Glomerular endothelial cell (primary cell): ENCODE data around the gene EIPR1. TPM values are rescaled to one million over a fixed set of nuclear protein-coding genes. Genes with fewer than 3 reads are reported as not detected.

Source experiments
- DNase-seq: peaks from one replicate; pipeline ENCODE4 v3.0.0-alpha.2; 2011; ENCODE audit warnings: low read depth, low spot score; ENCODE audit errors: extremely low read depth
- total RNA-seq: library from RNA; depleted of rRNA; stranded (reverse); fragments of >200 nt; gene quantifications from 2 replicates; pipeline ENCODE4 v1.2.3, GENCODE V29; 2015

The EIPR1 gene
- total RNA-seq, 1 donor from 2014 or later, result 40.7 TPM

DNA sequence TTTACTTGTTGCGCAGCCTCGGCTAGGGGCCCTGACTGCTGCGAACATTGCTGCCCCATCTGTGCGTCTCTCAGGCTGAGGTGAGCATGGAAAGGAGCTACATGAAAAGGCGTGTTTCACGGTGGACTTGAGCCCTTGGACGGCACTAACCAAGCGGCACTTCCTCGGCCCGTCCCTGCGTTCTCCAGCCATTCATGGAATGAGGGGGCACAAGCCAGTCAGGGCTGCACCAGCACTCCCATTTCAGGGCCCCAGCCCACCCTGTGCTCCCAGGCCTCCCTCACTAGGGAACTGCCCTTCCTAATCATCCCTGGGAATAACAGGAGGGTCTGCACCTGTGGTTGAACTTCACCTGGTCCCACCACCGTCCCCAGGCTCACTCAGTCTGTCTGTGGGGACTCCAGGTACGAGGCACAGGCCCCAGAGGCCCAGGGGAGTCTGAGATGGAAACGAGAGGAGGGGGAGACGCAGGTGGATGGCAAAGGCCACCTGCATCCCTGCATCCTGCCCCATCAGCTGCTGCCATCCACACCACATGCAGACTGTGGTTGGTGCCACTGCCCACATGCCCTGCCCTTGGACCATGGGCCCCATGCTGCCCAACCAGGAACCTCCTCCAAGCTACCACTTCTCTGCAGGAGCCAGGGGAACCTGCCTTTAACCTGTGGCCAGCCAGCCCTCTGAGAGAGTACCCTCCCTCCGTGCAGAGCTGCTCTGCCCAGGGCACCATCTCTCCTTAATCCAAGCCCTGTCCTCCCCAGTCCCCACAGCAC, 99.7 kb downstream of the EIPR1 start:
- no peak for DNase-seq

DNA sequence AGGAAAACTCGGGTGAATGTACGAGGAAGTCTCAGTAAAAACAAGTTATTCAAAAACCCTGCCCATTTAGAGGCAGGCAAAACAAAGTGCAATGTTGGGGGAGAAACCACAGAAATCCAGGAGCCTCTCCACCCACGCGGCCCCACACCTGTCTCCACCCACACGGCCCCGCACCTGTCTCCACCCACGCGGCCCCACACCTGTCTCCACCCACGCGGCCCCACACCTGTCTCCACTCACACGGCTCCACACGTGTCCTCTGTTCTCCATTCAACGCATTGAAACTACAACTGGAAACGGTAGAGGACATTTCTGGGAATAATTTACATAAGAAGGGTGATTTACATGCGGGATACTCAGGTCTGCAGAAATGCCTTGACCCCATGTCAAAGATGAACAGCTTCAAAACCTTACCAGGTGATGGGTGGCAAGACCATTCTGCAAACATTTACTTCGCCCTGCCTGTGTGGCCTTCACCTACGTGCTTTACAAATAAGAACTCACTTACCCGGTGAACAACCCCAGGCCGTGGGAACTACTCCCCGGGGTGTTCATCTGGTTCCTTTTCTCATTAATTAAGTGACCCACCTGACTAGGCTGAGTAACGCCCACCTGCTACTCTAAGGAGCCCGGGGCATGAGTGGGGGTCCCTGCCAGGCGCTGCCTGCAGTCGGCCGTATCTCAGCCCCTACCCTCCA, 100.4 kb downstream of the EIPR1 start:
- no peak for DNase-seq

DNA sequence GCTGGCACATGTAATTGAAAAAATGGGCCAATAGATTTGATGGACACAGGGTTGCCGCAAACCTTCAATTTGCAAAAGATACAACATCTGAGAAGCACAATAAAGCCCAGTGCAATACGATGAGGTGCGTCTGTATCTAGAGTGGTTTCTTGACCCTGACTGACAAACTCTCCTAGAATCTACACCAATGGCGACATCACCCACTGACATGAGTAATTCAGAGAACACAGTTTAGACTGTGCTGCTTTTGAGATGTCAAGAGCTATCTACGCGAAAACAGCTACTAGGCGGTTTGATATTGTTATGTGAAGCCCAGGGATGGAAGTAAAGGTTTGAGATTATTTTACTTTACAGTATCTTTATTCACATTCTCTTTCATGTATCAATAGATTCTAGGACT, 104.9 kb downstream of the EIPR1 start:
- DNase-seq, result no peak

DNA sequence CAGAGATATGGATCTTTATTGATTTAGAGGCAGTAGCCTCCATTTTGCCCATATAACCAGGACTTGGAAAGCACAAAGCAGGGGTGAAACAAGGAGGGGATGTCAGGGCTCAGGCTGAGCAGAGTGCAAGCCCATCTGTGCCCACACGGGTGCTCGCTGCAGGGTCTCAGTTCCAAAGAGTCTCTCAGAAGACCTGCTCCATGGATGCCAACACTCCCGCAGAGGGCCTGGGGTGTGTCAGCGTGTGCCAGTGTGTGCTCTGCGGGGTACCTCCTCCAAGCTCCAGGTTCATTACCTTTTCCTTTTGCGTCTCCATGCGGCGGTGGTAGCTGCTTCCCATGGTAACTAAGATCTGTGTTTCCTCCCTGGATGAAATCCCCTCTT, 107.5 kb downstream of the EIPR1 start:
- no peak for DNase-seq

DNA sequence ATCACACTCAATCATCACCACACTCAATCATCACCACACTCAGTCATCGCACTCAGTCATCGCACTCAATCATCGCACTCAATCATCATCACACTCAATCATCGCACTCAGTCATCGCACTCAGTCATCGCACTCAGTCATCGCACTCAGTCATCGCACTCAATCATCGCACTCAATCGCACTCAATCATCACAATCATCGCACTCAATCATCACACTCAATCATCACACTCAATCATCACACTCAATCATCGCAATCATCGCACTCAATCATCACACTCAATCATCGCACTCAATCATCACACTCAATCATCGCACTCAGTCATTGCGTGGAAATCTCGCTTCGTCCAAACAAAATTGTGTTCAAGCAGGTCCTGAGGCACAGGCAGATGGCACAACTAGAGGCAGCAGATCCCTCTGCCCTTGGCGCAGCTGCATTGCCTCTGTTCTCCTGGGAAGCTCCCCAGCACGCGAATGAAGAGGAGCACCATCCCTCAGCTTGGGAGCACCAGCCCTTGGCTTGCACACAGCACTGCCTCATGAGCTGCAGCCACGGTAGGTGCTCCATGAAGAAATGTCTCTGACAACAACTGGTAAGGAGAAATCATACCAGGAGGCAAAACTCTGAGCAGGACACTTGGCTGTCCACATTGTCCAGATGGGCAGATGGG, 108.1 kb downstream of the EIPR1 start:
- DNase-seq, result no peak

DNA sequence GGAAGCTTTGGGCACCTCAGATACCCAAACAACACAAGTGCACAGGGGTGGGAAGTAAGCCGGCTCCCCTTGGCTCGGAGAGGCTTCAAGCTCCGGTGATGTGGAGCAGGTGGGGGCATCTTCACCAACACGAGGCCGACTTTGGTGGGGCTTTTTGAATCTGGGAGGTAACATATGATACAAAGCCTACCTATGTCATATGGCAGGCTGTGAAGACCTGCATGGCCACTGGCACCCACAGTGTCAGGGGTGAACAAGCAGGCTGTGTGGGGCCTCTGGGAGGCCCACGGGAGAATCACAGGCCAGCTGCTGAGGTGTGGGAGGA, 109.0 kb downstream of the EIPR1 start:
- no peak for DNase-seq

DNA sequence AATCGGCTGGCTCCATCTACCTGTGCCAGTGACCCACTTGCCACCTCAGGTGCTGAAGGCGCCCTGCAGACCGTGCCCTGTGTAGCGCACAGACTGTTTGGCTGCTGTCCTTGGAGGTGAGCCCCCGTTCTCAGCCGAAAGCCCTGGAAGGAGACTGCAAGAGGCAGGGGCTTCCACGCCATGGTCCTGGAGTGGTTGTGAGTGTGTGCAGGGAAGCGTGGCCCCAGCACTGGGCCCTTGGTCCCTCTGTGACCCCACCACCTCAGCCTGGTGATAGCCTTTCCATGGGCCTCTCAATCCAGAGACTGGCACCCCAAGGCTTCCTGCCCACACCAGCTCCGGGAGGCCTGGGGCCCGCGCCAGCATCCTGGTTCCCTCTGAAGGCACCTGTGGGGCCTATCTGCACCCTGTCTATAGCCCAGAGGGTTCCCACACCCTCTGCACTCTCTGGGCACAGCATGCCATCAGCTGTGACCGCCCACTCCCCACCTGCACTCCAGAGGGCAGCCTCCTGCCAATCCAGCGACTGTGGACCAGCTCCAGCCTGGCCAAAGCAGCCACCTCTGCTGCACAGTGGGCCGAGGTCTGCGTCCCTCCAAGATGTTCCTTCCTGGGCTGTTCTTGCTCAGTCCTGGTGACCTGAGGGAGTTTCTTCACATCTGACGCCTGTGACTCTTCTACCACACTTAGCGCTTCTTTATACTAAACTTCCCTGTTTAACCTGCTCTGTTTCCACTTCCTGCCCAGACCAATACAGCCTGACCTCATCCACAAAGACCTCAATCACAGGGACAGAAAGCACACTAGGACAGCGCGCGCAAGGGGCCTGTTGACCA, 109.5 kb downstream of the EIPR1 start:
- no peak for DNase-seq

DNA sequence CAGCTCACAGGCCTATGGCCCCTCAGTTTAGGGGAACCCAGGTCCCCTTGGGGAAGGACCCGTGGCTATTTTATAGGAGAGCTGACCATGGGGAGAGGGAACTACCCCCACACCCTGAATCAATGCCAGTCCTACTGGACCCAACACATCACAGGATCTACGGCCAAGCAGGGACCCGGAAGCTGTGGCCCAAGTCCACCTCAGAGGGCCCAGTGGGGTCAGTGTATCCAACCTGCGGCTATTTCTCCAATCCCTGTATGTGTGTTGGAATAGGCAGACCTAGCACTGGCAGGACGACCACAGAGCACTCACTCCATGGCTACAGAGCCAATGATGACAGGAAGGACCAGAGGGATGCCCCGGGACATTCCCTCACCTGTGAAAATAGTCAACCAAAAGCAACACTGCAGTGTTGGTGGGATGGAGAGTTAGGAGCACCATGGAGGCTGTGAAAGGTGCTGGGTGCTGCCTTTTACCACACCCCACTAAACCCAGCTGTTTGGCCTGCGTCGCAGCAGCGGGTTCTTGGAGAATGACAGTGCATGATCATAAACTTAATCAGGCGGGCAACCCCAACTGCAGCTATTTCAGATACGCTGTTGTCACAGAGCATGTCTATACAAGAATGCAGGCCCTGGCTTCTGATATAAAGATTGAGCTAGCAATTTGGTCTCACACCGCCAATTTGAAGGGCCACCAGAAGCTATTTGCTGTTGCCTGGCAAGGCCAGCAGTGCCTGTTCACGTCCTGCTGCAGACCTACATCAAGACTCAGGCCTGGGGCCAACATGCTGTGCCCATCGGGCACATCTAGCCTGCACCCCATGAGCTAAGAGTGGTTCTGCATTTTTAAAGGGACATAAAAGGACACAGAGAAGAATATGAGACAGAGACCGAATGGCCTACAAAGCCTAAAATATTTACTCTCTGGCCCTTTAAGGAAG, 110.4 kb downstream of the EIPR1 start:
- DNase-seq, result no peak

DNA sequence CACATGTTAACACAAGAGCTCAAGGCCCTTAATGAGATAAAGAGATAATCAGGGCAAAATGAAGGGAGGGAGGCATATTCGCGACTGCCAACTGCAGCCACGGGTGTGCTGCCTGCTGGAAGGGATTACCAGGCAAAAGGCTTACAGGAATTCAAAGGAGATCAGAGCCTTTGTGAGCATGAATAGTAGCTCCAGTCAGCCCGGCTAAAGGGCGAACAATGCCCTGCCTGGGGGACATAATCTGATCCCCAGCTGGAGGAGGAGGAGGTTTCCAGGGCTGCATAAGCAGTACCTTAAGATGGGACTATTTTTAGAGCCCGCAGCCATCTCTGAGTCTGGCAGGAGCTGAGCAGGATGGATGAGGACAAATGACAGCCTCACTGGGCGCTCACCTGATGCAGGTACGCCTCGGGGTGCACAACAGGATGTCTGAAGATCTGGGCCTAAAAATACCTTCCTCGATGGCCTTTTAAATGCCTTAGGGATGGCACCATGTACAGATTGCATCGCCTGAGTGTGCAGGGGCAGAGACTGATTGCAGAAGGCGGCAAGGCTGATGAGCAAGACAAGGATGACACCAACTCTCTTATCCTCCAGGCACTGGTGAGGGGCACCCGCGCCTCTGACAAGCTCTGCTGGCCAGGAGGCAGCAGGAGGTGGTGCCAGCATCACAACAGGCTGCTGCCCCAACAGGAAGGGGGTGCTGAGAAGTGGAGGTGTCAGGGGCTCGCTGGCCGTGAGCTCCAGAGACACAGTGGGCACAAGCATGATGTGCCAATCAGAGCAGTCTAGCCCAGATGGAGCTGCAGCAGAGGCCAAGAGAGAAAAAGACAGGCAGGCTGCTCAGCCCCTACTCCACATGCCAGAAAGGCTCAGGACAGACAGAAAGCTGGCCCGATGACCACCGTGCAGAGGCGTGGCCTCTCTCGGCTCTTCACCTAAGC, 111.4 kb downstream of the EIPR1 start:
- DNase-seq, result no peak

DNA sequence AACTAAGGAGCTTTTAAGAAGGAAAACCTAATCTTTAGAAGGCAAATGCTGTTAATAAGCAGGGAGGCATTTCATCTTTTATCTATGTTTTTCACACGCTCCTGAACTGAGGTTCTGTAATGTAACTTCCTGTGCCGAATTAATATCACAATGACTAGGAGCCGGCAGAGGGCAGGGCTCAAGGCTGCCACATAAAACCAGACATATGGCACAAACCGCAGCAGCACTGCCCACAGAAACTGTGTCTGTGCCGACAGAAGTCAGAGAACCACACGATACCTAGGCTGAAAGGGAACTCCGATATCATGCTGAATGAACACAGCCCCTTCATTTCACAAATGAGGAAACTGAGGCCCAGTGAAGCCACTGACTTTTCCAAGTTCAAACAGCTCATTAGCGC, 112.1 kb downstream of the EIPR1 start:
- no peak for DNase-seq

DNA sequence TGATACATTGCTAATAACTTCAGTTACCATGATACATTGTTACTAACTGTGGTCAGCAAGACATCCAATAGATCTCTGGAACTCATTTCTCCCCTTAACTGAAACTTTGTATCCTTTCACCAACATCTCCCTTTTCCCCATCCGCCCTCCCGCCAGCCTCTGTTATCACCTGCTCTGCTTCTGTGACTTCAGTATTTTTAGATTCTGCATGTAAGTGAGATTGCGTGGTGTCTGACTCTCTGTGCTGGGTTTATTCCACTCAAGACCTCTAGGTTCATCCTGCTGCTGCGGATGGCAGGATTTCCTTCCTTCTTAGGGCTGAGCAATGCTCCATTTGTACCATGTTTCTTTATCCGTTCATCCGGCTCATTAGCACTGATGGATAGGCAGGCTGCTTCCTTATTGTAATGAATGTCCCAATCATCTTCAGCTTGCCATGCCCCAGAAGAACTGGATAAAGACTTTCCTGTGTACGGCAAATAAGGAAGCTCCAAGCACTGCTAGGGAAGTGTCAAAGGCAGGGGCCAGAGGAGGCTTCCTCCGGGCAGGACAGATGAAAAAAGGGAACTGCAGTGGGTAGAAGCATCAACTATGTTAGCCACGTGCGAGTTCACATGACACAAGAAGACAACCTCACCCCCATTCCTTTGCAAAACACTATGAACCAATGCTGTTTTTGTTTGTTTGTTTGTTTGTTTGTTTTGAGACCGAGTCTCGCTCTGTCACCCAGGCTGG, 113.4 kb downstream of the EIPR1 start:
- no peak for DNase-seq

DNA sequence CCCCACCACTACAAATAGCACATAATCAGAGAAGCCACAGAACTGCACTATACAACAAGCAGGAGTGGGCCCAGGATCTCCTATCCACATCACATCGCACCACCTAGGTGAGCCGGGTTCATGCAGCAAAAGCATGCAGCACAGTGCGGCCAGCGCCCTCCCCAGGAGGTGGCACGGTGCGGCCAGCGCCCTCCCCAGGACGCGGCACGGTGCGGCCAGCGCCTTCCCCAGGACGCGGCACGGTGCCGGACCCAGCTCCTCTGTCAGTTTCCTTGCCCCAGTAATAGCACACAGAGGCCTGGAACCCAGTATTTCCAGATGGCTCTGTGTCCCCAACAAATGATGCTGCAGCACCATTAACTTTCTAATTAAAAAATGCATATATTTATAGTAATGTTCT, 114.1 kb downstream of the EIPR1 start:
- no peak for DNase-seq

DNA sequence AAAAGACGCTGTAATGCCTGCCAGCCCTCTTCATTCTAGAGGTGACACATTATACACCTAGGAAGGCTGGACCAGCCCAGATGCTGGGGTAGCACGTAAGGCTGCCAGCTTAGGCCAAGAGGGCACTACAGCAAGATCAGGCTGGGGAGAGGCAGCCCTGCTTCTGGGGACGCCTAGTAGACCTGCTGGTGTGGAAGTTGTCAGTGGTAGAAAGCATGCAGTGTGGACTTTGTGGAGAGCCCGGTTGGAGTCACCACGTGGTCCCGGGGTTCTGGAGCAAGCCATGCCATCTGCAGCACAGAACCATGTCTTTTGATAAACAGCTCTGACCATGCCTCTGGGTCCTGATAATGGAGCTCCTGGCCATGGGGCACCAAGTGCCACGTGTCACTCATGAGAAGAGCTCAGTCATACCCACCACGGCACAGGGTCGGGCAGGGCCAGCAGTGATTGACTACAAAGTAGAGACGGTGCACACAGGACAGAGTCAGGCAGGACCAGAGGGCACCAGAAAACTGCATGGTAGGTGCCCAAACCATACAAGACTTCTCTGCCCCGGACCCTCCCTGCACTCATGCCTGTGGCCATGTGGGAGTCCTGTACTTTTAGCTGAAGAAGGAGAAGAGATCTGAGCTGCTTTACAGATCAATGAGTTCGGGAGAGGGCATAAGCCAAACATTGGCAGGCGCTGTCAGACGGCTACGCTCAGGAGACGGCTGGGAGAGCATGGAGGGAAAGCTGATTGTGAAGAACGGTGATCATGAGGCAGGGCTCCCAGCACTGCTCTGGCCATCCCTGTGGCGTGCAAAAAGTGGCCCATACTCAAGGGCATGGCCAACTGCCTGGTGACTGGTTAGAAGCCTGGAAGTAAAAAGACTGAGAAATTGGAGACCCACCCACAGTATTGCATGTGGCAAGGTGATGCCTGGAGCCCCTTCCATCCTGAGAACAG, 114.9 kb downstream of the EIPR1 start:
- no peak for DNase-seq

DNA sequence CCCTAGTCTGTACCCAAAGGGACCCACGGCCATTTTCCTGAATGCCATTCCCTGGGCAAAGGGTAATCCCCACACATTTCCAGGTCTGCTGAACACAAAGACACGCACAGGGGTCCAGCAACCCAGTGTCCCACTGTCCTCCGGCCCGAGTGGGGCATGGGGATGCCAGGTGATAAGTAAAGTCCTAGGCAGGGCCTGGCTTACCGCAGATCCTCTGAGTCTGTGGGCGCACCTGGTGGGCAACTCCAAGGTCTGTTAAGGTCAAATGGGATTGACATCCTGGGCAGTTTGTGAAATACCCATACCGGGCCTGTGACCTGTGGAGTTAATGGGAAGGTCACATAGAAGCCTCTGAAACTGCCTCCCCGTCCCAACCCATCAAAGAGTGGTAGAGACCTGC, 116.1 kb downstream of the EIPR1 start:
- no peak for DNase-seq

DNA sequence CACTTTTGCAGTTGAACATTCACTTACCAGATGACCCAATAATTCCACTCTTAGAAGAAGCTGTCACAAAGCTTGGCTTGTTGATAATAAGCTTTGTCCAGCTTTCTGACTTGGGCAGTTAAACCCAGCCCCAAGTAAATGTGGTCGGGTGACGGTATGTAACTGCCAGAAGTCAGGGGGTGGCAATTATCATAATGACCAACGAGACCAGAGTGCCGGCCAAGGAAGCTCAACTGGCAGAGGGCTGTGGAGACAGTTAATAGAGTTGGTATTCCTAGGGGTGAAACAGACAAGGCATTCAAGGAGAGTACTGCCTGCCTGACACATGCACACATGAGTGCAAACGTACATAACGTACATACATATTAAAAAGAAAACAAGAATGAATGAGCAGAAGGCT, 116.7 kb downstream of the EIPR1 start:
- DNase-seq, result no peak

DNA sequence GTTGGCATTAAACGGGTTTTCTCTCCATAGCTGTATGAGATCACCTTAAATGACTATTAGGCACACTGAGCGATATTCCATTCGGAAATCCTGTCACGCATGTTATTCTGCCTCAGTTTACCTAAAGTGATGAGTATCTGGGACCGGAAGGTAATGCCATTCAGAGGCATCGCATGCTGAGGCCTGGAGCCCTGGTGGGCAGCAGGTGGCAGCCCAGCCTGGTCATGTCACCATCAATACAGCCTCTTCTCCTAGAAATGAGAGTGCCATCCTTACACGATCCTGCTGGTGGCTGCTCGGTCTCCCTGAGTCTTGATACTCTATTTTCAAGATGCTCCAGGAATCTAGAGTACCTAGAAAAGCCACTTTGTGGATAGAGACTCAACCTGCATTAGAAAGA, 119.8 kb downstream of the EIPR1 start:
- no peak for DNase-seq

DNA sequence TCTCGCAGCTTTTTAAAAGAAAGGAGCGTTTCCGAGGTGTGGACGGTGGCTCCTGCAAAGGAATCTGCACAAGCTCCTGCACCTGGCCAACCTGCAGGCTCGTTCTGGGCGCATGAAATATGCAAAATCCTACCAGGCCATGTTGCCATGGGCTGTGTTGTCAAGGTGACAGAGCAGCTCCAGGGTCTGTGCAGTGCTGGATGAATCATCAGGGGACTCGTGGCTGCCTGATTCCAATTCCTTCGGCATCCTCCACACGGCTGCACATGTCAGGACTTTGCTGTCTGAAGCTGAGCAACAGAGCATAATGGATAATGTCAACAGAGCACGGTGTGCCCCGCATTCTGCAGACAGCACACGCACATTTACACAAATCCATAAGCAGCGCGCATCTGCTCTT, 120.5 kb downstream of the EIPR1 start:
- DNase-seq, result no peak
